ENCODE measurements around the gene RNF40.
A peak's percentile ranks its signal among the peaks of the same experiment; 100 is the strongest.

RNF40 gene

GRCh38 chr16:30740364-30741251 is 21.5 kb upstream of the RNF40 start:
- peak; percentile 35 for DNase-seq

GRCh38 chr16:30741461-30741914 is 20.6 kb upstream of the RNF40 start:
- peak; percentile 90 for DNase-seq

GRCh38 chr16:30743716-30744115 is 18.4 kb upstream of the RNF40 start:
- DNase-seq: no peak

GRCh38 chr16:30744183-30744582 is 17.9 kb upstream of the RNF40 start:
- no peak for DNase-seq

- no peak for DNase-seq
Measured at GRCh38 chr16:30745082-30745481, 17.0 kb upstream of the RNF40 start.

- DNase-seq: no peak
Measured at GRCh38 chr16:30746638-30747175, 15.4 kb upstream of the RNF40 start.

GRCh38 chr16:30747331-30747730 is 14.8 kb upstream of the RNF40 start:
- peak; percentile 28 for DNase-seq

GRCh38 chr16:30747799-30748633 is 14.1 kb upstream of the RNF40 start, which contains the start of gene PHKG2:
TSS of gene PHKG2 (plus strand) at chr16:30748425. CDS start at chr16:30748821, 396 bp downstream.
- DNase-seq: peak; percentile 98

GRCh38 chr16:30748634-30749445 is 13.3 kb upstream of the RNF40 start:
- peak; percentile 14 for DNase-seq

GRCh38 chr16:30750201-30750600 is 11.9 kb upstream of the RNF40 start:
- no peak for DNase-seq

GRCh38 chr16:30750876-30751465 is 11.2 kb upstream of the RNF40 start:
- no peak for DNase-seq

- DNase-seq: no peak
Measured at GRCh38 chr16:30753596-30753995, 8.5 kb upstream of the RNF40 start.

GRCh38 chr16:30755955-30756780 is 6.0 kb upstream of the RNF40 start:
- DNase-seq: no peak

GRCh38 chr16:30756781-30757100 is 5.4 kb upstream of the RNF40 start:
- no peak for DNase-seq

GRCh38 chr16:30757316-30757715 is 4.8 kb upstream of the RNF40 start:
- no peak for DNase-seq

GRCh38 chr16:30758988-30759491 is 3.1 kb upstream of the RNF40 start:
- no peak for DNase-seq

GRCh38 chr16:30760001-30760559 is 2.0 kb upstream of the RNF40 start:
- no peak for DNase-seq

- no peak for DNase-seq
Measured at GRCh38 chr16:30760577-30761426, 1.3 kb upstream of the RNF40 start.

GRCh38 chr16:30761427-30761927 is 645 bp upstream of the RNF40 start:
- DNase-seq: peak; percentile 10
